K562 (cell line): ENCODE measurements around the gene GHITM. TPM values are rescaled to one million over a fixed set of nuclear protein-coding genes. Genes with fewer than 3 reads are reported as not detected.

Source experiments
- ATAC-seq: fragments of 200-7000 bp; cut with Tn5 transposase; 3 replicates; pipeline ENCODE4 v1.9.1; 2020; ENCODE audit warnings: moderate library complexity
- BruUV-seq: library from RNA; stranded (reverse); fragments of 400-500 nt; replicated peaks from 2 replicates; lab custom pipeline; 2021; lab: Mats Ljungman, UMichigan
- CTCF ChIA-PET: fragments of 300-600 bp; formaldehyde crosslinking; extraction: SDS; loops from one replicate; lab custom pipeline; 2021; ENCODE audit warnings: low intra/inter-chr PET ratio; lab: Yijun Ruan, JAX
- POLR2A ChIA-PET: fragments of 300-600, 350-650 bp; sonication (Branson Sonifier 250); formaldehyde crosslinking; extraction: SDS; loops from one replicate; lab custom pipeline; 2021; ENCODE audit warnings: antibody characterized with exemption, inconsistent platforms; lab: Yijun Ruan, JAX
- DNase-seq, 4 experiments: peaks; one replicate each; pipeline versions ENCODE4 v3.0.0 to v3.0.0-alpha.2; 2011 to 2018; ENCODE audit warnings: low spot score in 3 of 4, mixed read lengths in 3 of 4; ENCODE audit errors: extremely low read depth in 1 of 4
- FAIRE-seq: peaks from 2 replicates; lab custom pipeline; 2011; peaks lifted over from hg19 to GRCh38; lab: Jason Lieb, UNC
- H2AFZ ChIP-seq: 2 replicates; pipeline ENCODE4 v1.6.0; 2011; ENCODE audit warnings: low read depth, low read length, control low read depth, inconsistent platforms
- H3K27ac ChIP-seq: fragments of 200-600 bp; 3 replicates; pipeline ENCODE4 v1.8.0; 2011; ENCODE audit warnings: low read depth, mild to moderate bottlenecking, control low read depth, inconsistent platforms, low read length, moderate library complexity, mixed read lengths; ENCODE audit errors: extremely low read depth
- H3K27me3 ChIP-seq, 2 experiments: fragments of 300-600 bp in 1 of 2; 2 replicates in 1 of 2; 3 replicates in 1 of 2; pipeline versions ENCODE4 v1.6.0 to v1.8.0; 2011; ENCODE audit warnings: inconsistent platforms in 2 of 2, low read length in 2 of 2, mild to moderate bottlenecking in 1 of 2, mixed read lengths in 1 of 2, moderate library complexity in 1 of 2; ENCODE audit not compliant: control insufficient read depth in 2 of 2, insufficient read depth in 2 of 2
- H3K36me3 ChIP-seq: fragments of 300-600 bp; 3 replicates; pipeline ENCODE4 v1.8.0; 2011; ENCODE audit warnings: mild to moderate bottlenecking, low read length, inconsistent platforms; ENCODE audit not compliant: control insufficient read depth, insufficient read depth
- H3K4me1 ChIP-seq, 2 experiments: fragments of 200-600 bp in 1 of 2; replicated peaks in 1 of 2; 2 replicates in 1 of 2; 3 replicates in 1 of 2; pipeline versions ENCODE4 v1.5.1 to v1.8.0; 2011; ENCODE audit warnings: inconsistent platforms in 2 of 2, low read length in 2 of 2, mild to moderate bottlenecking in 1 of 2, mixed read lengths in 1 of 2, moderate library complexity in 1 of 2; ENCODE audit not compliant: control insufficient read depth in 2 of 2, insufficient read depth in 2 of 2
- H3K4me2 ChIP-seq: 2 replicates; pipeline ENCODE4 v1.6.1; 2011; ENCODE audit warnings: low read length, control low read depth, inconsistent platforms, mixed read lengths; ENCODE audit not compliant: insufficient read depth
- H3K4me3 ChIP-seq: fragments of 200-600 bp; sonication (generic), shearing (Covaris generic); 2 replicates; pipeline ENCODE4 v1.5.1; 2016; ENCODE audit warnings: control low read depth, inconsistent platforms
- H3K79me2 ChIP-seq: fragments of 200-600 bp; 3 replicates; pipeline ENCODE4 v1.8.0; 2011; ENCODE audit warnings: low read length, inconsistent platforms; ENCODE audit not compliant: control insufficient read depth, insufficient read depth
- H3K9ac ChIP-seq, 2 experiments: 2 replicates each; pipeline versions ENCODE4 v1.6.0 to v1.6.1; 2011; ENCODE audit warnings: low read depth in 2 of 2, low read length in 2 of 2, control low read depth in 1 of 2, inconsistent platforms in 1 of 2, mild to moderate bottlenecking in 1 of 2, mixed read lengths in 1 of 2; ENCODE audit not compliant: insufficient read depth in 1 of 2
- H3K9me1 ChIP-seq: one replicate; pipeline ENCODE4 v1.6.0; 2011; ENCODE audit warnings: inconsistent platforms, mild to moderate bottlenecking, low read length, moderate library complexity; ENCODE audit not compliant: control insufficient read depth, insufficient read depth
- H3K9me3 ChIP-seq: replicated peaks from 2 replicates; pipeline ENCODE4 v1.5.1; 2011; ENCODE audit warnings: low read depth, low read length, inconsistent platforms; ENCODE audit not compliant: control insufficient read depth, insufficient read depth
- H4K20me1 ChIP-seq: replicated peaks from 2 replicates; pipeline ENCODE4 v1.6.1; 2011; ENCODE audit warnings: low read length, inconsistent platforms, mixed read lengths; ENCODE audit not compliant: control insufficient read depth, insufficient read depth
- CEBPG ChIP-seq, 3 experiments: fragments of 200-800 bp in 1 of 3; sonication (Bioruptor generic) in 1 of 3; sonication (generic) in 1 of 3; formaldehyde crosslinking in 1 of 3; IDR thresholded peaks in 2 of 3; conservative IDR thresholded peaks in 1 of 3; 2 replicates each; pipeline versions ENCODE4 v1.6.1 to v1.8.0; 2016 to 2022; ENCODE audit warnings: missing compliant biosample characterization in 2 of 3, missing genetic modification characterization in 2 of 3, mild to moderate bottlenecking in 1 of 3, missing genetic modification reagents in 1 of 3
- HNRNPK ChIP-seq: fragments of 200-400 bp; formaldehyde crosslinking; IDR thresholded peaks from one replicate; pipeline ENCODE4 v1.6.1; 2018; ENCODE audit warnings: mild to moderate bottlenecking, low read depth, low read length; ENCODE audit not compliant: poor library complexity, severe bottlenecking
- ILK ChIP-seq: fragments of 450-650 bp; IDR thresholded peaks from 2 replicates; pipeline ENCODE4 v1.6.1; 2016; ENCODE audit warnings: missing genetic modification characterization, low read depth, mild to moderate bottlenecking, missing compliant biosample characterization, moderate library complexity, borderline replicate concordance
- MECOM ChIP-seq: fragments of 250-450 bp; sonication (Bioruptor Pico); IDR thresholded peaks from 2 replicates; pipeline ENCODE4 v1.8.0; 2022; ENCODE audit warnings: inconsistent platforms
- MXI1 ChIP-seq: IDR thresholded peaks from 2 replicates; pipeline ENCODE4 v1.6.1; 2011; ENCODE audit warnings: low read depth, mild to moderate bottlenecking, improper control_type of control experiment, low read length
- NCOA2 ChIP-seq, 2 experiments: fragments of 450-650 bp; IDR thresholded peaks; 2 replicates each; pipeline ENCODE4 v1.6.1; 2018; ENCODE audit warnings: mild to moderate bottlenecking in 2 of 2, moderate library complexity in 1 of 2; ENCODE audit not compliant: partially characterized antibody in 2 of 2
- SMARCA4 ChIP-seq: fragments of 450-650 bp; IDR thresholded peaks from 2 replicates; pipeline ENCODE4 v1.6.1; 2016
- SMARCB1 ChIP-seq: IDR thresholded peaks from 2 replicates; pipeline ENCODE4 v1.6.1; 2011; ENCODE audit warnings: improper control_type of control experiment, low read depth; ENCODE audit not compliant: insufficient read length
- YBX1 ChIP-seq: fragments of 450-650 bp; IDR thresholded peaks from 2 replicates; pipeline ENCODE4 v1.7.1; 2016; ENCODE audit warnings: mild to moderate bottlenecking
- ZNF146 ChIP-seq: IDR thresholded peaks from one replicate; pipeline ENCODE4 v1.6.1; 2018; ENCODE audit warnings: missing compliant biosample characterization; ENCODE audit not compliant: unreplicated experiment
- ZNF584 ChIP-seq: fragments of 200-800 bp; sonication (Bioruptor generic); IDR thresholded peaks from 2 replicates; pipeline ENCODE4 v1.6.1; 2016; ENCODE audit warnings: low read depth, mild to moderate bottlenecking, missing genetic modification characterization, missing compliant biosample characterization
- WGBS: fragments of 100-300 bp; shearing (Covaris generic); methylation state at CpG from one replicate; pipeline ENCODE4 v1.1.6; 2016; ENCODE audit warnings: low coverage, mixed read lengths; ENCODE audit not compliant: insufficient coverage; ENCODE audit errors: missing lambda C conversion rate; 5-methylcytosine and 5-hydroxymethylcytosine counted together
- in situ Hi-C: fragments of 300-500 bp; cut with MboI; formaldehyde crosslinking; loops from 4 replicates; pipeline ENCODE4 v1.15.0; 2018; ENCODE audit warnings: inconsistent platforms, mixed read lengths
- intact Hi-C: fragments of 100-400 bp; cut with micrococcal nuclease; formaldehyde crosslinking; loops from 2 replicates; pipeline ENCODE4 v1.14.2; 2022
- polyA plus RNA-seq, 8 experiments: library from polyadenylated mRNA; depleted of rRNA in 4 of 8; stranded (reverse) in 5 of 8; unstranded in 3 of 8; fragments of >200 nt; fragmentation: Nextera tagmentation in 2 of 8; fragmentation: Illumina TruSeq in 1 of 8; extraction: Ambion mirVana in 2 of 8; extraction: Trizol in 1 of 8; gene quantifications; 2 replicates each; pipeline versions ENCODE4 v1.2.1 to v1.2.3, GENCODE V29; 2011 to 2014; ENCODE audit warnings: inconsistent platforms in 1 of 8, missing spikeins in 1 of 8
- total RNA-seq, 7 experiments: library from RNA; depleted of rRNA in 6 of 7; stranded (reverse); fragments of >200 nt in 6 of 7; fragmentation: Illumina TruSeq in 2 of 7; extraction: Trizol in 2 of 7; gene quantifications; 2 replicates each; pipeline versions ENCODE4 v1.2.1 to v1.2.3, GENCODE V29; 2011 to 2021; ENCODE audit warnings: low replicate concordance in 1 of 7
- TF ChIP-seq, protein P1 (sequence below): sonication (generic); formaldehyde crosslinking; IDR thresholded peaks from 2 replicates; pipeline ENCODE4 v1.8.1; 2023; ENCODE audit warnings: missing genetic modification reagents, mild to moderate bottlenecking, borderline replicate concordance

The GHITM gene
- total and polyA plus RNA-seq, 9 of the 15 experiments (the other 6 are each of a cell fraction or from before 2014, with no cell fraction given) = 322 to 1,258 (median 386) TPM

DNA sequence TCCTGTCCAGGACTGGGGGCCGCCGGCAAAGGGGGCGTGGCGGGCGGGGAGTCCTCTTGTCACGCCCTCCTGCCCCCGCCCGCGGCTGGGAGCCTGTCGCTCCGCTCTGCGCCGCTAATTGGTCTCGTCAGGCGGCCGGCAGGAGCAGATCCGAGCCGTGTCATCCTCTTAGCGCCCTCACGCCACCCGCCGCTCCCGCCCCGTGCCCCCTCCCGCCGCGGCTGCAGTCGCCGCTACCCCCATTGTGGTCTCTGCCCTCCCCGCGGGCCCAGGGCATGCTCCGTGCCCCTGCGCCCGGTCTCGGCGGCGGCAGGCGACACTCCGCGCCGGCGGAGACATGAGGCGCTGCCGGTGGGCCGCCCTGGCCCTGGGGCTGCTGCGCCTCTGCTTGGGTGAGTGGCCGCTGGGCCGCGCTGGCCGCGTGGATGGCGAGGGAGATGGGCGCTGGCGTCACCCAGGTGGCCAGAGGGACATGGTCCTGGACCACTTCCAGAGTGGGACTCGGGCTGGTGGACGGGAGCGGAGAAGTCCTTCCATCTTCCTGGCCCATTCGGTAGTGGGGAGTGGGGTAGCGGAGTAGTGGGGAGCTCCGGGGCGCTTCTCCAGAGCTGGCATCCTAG lies 55.2 kb downstream of the GHITM start, which contains the start of gene CDHR1 (continued):
- TF ChIP-seq, protein P1, sequence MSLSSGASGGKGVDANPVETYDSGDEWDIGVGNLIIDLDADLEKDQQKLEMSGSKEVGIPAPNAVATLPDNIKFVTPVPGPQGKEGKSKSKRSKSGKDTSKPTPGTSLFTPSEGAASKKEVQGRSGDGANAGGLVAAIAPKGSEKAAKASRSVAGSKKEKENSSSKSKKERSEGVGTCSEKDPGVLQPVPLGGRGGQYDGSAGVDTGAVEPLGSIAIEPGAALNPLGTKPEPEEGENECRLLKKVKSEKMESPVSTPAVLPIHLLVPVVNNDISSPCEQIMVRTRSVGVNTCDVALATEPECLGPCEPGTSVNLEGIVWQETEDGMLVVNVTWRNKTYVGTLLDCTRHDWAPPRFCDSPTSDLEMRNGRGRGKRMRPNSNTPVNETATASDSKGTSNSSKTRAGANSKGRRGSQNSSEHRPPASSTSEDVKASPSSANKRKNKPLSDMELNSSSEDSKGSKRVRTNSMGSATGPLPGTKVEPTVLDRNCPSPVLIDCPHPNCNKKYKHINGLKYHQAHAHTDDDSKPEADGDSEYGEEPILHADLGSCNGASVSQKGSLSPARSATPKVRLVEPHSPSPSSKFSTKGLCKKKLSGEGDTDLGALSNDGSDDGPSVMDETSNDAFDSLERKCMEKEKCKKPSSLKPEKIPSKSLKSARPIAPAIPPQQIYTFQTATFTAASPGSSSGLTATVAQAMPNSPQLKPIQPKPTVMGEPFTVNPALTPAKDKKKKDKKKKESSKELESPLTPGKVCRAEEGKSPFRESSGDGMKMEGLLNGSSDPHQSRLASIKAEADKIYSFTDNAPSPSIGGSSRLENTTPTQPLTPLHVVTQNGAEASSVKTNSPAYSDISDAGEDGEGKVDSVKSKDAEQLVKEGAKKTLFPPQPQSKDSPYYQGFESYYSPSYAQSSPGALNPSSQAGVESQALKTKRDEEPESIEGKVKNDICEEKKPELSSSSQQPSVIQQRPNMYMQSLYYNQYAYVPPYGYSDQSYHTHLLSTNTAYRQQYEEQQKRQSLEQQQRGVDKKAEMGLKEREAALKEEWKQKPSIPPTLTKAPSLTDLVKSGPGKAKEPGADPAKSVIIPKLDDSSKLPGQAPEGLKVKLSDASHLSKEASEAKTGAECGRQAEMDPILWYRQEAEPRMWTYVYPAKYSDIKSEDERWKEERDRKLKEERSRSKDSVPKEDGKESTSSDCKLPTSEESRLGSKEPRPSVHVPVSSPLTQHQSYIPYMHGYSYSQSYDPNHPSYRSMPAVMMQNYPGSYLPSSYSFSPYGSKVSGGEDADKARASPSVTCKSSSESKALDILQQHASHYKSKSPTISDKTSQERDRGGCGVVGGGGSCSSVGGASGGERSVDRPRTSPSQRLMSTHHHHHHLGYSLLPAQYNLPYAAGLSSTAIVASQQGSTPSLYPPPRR (CRISPR knock-in tag) = no peak

DNA sequence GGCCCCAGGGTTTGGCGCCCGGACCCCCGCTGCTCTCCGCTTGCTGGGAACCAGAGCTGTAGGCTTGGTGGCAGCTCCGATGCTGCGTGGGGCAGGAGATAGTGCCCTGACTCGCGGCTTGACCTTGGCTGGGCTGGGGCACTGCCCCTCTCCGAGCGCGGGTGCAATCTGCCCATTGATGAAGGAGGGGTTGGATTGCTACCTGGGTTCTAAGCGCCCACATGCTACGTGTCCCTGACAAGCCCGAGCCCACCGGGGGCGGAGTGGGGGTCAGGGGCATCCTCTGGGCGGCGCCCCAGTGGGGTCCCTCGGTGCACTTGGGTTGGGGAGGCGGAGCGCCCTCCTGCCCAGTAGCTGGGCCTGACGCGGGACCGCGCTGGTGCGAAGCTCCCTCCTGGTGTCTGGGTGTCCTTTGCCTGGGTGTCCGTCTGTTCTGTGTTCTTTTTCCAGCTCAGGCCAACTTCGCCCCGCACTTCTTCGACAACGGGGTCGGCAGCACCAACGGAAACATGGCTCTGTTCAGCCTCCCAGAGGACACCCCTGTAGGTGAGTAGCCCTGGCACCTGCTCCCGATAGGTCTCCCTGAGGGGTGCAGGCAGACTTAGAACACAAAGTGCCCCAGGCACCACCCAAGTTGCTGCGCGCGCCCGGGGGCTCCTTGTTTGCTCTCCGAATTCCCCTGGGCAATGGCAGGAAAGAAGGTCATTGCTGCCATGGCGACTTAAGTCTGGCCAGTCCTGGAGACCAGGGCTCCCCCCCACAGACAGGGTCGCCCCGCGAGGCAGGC lies 55.9 kb downstream of the GHITM start:
- Histone ChIP-seq H3K9me1 (no peaks in the 10 kb centered on the region), H3K27me3 (peaks cover 38 to 81% of the 10 kb centered on the region in 2 experiments), H2AFZ (no peak overlapping the region), H3K27ac (no peak overlapping the region), H3K4me2 (no peak overlapping the region), H3K4me3 (peak overlapping the region; percentile 34; the same call in 1 of the 2 replicates), H4K20me1 (peaks cover 6% of the 10 kb centered on the region; the same call in 1 of the 2 replicates), H3K36me3 (no peaks in the 10 kb centered on the region), H3K9me3 (no peaks in the 10 kb centered on the region), H3K4me1 (peaks cover 0 to 16% of the 10 kb centered on the region in 2 experiments; a peak in 3 of 5 replicates), H3K79me2 (no peaks in the 10 kb centered on the region), H3K9ac (peak overlapping the region in 1 of 2 experiments; percentile 84; a peak in 2 of 4 replicates)
- in situ Hi-C loops (no loop called here), intact Hi-C loops (no loop called here)
- BruUV-seq = no TSS peak
- ATAC-seq (no peak), FAIRE-seq (no peak), DNase-seq (no peak)
- WGBS = 37% methylated on average over 43 of the region's 43 CpGs
- TF ChIP-seq CEBPG (CRISPR knock-in tag; IDR thresholded peaks at IDR 0.05) = no peak
- no peak for TF ChIP-seq CEBPG (tag; conservative IDR thresholded peaks at IDR 0.05 in 1 of 2, IDR thresholded peaks at IDR 0.05 in 1 of 2)
- no peak for TF ChIP-seq HNRNPK
- no peak for TF ChIP-seq ZNF146 (CRISPR knock-in tag)
- no peak for TF ChIP-seq NCOA2 (IDR thresholded peaks at IDR 0.05; ENCODE audit: partially characterized antibody in 2 of 2)
- TF ChIP-seq ILK (tag) = no peak
- no peak for TF ChIP-seq SMARCB1
- TF ChIP-seq MXI1 = no peak
- no peak for TF ChIP-seq YBX1
- TF ChIP-seq SMARCA4 = no peak
- no peak for TF ChIP-seq ZNF584 (CRISPR knock-in tag)
- TF ChIP-seq MECOM = no peak
- ChIA-PET CTCF (no interaction called here), POLR2A (interaction anchor here (0.7 kb wide), 1 partner anchor 13 kb away, joined by 3 read pairs; no protein-coding TSS in a partner anchor)
